GM23338 (cell line): ENCODE results near the gene NFX1.

ENCODE experiments used
- CREB1 ChIP-seq: fragments of 250-450 bp; sonication (Bioruptor Pico); IDR thresholded peaks from 2 replicates; pipeline ENCODE4 v1.5.0; 2020; ENCODE audit warnings: low read depth, mild to moderate bottlenecking, moderate library complexity
- EZH2 ChIP-seq: fragments of 200-600 bp; sonication (generic); IDR thresholded peaks from one replicate; pipeline ENCODE4 v1.8.0; 2017; ENCODE audit warnings: antibody characterized with exemption, mild to moderate bottlenecking, low read depth; ENCODE audit not compliant: unreplicated experiment
- EZH2phosphoT487 ChIP-seq: fragments of 200-600 bp; sonication (generic); IDR thresholded peaks from one replicate; pipeline ENCODE4 v1.8.1; 2018; ENCODE audit warnings: antibody characterized with exemption; ENCODE audit not compliant: unreplicated experiment
- JUNB ChIP-seq: IDR thresholded peaks from one replicate; pipeline ENCODE4 v1.6.1; 2016; ENCODE audit warnings: antibody characterized with exemption; ENCODE audit not compliant: unreplicated experiment
- POLR2AphosphoS5 ChIP-seq: IDR thresholded peaks from 2 replicates; pipeline ENCODE4 v1.6.1; 2016; ENCODE audit warnings: antibody characterized with exemption, low read depth
- STAT1 ChIP-seq: IDR thresholded peaks from one replicate; pipeline ENCODE4 v1.6.1; 2016; ENCODE audit warnings: antibody characterized with exemption; ENCODE audit not compliant: unreplicated experiment
- ZNF331 ChIP-seq: fragments of 250-450 bp; sonication (Bioruptor Pico); IDR thresholded peaks from 2 replicates; pipeline ENCODE4 v1.5.0; 2020; ENCODE audit warnings: low read depth, mild to moderate bottlenecking, moderate library complexity
- TF ChIP-seq, protein P1 (sequence below), 2 experiments: fragments of 200-600 bp in 1 of 2; sonication (generic) in 1 of 2; conservative IDR thresholded peaks; 2 replicates each; pipeline versions ENCODE4 v1.5.1 to v1.6.1; 2016 to 2017; ENCODE audit warnings: antibody characterized with exemption in 2 of 2, low read depth in 2 of 2, mild to moderate bottlenecking in 2 of 2, moderate library complexity in 1 of 2
- TF ChIP-seq, protein P2 (sequence below): IDR thresholded peaks from 2 replicates; pipeline ENCODE4 v1.6.1; 2016; ENCODE audit warnings: antibody characterized with exemption
- TF ChIP-seq, protein P3 (sequence below): IDR thresholded peaks from one replicate; pipeline ENCODE4 v1.6.1; 2018; ENCODE audit warnings: antibody characterized with exemption; ENCODE audit not compliant: unreplicated experiment
- TF ChIP-seq, protein P4 (sequence below): fragments of 250-450 bp; sonication (Bioruptor Pico); IDR thresholded peaks from 2 replicates; pipeline ENCODE4 v1.5.0; 2020; ENCODE audit warnings: mild to moderate bottlenecking, moderate library complexity

DNA sequence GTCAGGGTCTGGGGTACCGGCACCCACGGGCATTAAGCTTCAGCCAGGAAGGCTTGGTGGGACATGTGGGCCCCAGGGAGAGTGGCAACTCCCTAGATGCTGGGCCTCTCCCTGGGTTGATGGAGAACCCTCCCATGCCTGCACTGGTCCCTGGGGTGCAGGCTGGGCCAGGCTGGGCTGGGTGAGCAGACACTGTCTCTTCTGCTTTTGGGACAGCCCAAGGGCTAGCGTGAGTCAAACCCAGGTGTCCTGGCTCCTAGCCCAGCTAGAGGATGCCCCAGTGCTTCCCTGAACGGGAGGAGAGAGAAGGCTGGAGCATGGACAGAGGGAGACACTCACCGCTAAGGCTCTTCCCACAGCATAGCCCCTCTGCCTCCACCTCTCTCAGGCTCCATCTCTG is 117.8 kb downstream of the NFX1 start:
- TF ChIP-seq, protein P1, sequence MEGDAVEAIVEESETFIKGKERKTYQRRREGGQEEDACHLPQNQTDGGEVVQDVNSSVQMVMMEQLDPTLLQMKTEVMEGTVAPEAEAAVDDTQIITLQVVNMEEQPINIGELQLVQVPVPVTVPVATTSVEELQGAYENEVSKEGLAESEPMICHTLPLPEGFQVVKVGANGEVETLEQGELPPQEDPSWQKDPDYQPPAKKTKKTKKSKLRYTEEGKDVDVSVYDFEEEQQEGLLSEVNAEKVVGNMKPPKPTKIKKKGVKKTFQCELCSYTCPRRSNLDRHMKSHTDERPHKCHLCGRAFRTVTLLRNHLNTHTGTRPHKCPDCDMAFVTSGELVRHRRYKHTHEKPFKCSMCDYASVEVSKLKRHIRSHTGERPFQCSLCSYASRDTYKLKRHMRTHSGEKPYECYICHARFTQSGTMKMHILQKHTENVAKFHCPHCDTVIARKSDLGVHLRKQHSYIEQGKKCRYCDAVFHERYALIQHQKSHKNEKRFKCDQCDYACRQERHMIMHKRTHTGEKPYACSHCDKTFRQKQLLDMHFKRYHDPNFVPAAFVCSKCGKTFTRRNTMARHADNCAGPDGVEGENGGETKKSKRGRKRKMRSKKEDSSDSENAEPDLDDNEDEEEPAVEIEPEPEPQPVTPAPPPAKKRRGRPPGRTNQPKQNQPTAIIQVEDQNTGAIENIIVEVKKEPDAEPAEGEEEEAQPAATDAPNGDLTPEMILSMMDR (conservative IDR thresholded peaks at IDR 0.05; ENCODE audit: low read depth in 2 of 2), result no peak
- TF ChIP-seq EZH2phosphoT487 (no peak), POLR2AphosphoS5 (no peak), EZH2 (no peak), CREB1 (CRISPR knock-in tag) (no peak), JUNB (no peak), STAT1 (no peak), ZNF331 (CRISPR knock-in tag) (no peak)
- TF ChIP-seq, protein P2, sequence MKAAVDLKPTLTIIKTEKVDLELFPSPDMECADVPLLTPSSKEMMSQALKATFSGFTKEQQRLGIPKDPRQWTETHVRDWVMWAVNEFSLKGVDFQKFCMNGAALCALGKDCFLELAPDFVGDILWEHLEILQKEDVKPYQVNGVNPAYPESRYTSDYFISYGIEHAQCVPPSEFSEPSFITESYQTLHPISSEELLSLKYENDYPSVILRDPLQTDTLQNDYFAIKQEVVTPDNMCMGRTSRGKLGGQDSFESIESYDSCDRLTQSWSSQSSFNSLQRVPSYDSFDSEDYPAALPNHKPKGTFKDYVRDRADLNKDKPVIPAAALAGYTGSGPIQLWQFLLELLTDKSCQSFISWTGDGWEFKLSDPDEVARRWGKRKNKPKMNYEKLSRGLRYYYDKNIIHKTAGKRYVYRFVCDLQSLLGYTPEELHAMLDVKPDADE, result no peak
- TF ChIP-seq, protein P3, sequence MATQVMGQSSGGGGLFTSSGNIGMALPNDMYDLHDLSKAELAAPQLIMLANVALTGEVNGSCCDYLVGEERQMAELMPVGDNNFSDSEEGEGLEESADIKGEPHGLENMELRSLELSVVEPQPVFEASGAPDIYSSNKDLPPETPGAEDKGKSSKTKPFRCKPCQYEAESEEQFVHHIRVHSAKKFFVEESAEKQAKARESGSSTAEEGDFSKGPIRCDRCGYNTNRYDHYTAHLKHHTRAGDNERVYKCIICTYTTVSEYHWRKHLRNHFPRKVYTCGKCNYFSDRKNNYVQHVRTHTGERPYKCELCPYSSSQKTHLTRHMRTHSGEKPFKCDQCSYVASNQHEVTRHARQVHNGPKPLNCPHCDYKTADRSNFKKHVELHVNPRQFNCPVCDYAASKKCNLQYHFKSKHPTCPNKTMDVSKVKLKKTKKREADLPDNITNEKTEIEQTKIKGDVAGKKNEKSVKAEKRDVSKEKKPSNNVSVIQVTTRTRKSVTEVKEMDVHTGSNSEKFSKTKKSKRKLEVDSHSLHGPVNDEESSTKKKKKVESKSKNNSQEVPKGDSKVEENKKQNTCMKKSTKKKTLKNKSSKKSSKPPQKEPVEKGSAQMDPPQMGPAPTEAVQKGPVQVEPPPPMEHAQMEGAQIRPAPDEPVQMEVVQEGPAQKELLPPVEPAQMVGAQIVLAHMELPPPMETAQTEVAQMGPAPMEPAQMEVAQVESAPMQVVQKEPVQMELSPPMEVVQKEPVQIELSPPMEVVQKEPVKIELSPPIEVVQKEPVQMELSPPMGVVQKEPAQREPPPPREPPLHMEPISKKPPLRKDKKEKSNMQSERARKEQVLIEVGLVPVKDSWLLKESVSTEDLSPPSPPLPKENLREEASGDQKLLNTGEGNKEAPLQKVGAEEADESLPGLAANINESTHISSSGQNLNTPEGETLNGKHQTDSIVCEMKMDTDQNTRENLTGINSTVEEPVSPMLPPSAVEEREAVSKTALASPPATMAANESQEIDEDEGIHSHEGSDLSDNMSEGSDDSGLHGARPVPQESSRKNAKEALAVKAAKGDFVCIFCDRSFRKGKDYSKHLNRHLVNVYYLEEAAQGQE, result no peak
- TF ChIP-seq, protein P4, sequence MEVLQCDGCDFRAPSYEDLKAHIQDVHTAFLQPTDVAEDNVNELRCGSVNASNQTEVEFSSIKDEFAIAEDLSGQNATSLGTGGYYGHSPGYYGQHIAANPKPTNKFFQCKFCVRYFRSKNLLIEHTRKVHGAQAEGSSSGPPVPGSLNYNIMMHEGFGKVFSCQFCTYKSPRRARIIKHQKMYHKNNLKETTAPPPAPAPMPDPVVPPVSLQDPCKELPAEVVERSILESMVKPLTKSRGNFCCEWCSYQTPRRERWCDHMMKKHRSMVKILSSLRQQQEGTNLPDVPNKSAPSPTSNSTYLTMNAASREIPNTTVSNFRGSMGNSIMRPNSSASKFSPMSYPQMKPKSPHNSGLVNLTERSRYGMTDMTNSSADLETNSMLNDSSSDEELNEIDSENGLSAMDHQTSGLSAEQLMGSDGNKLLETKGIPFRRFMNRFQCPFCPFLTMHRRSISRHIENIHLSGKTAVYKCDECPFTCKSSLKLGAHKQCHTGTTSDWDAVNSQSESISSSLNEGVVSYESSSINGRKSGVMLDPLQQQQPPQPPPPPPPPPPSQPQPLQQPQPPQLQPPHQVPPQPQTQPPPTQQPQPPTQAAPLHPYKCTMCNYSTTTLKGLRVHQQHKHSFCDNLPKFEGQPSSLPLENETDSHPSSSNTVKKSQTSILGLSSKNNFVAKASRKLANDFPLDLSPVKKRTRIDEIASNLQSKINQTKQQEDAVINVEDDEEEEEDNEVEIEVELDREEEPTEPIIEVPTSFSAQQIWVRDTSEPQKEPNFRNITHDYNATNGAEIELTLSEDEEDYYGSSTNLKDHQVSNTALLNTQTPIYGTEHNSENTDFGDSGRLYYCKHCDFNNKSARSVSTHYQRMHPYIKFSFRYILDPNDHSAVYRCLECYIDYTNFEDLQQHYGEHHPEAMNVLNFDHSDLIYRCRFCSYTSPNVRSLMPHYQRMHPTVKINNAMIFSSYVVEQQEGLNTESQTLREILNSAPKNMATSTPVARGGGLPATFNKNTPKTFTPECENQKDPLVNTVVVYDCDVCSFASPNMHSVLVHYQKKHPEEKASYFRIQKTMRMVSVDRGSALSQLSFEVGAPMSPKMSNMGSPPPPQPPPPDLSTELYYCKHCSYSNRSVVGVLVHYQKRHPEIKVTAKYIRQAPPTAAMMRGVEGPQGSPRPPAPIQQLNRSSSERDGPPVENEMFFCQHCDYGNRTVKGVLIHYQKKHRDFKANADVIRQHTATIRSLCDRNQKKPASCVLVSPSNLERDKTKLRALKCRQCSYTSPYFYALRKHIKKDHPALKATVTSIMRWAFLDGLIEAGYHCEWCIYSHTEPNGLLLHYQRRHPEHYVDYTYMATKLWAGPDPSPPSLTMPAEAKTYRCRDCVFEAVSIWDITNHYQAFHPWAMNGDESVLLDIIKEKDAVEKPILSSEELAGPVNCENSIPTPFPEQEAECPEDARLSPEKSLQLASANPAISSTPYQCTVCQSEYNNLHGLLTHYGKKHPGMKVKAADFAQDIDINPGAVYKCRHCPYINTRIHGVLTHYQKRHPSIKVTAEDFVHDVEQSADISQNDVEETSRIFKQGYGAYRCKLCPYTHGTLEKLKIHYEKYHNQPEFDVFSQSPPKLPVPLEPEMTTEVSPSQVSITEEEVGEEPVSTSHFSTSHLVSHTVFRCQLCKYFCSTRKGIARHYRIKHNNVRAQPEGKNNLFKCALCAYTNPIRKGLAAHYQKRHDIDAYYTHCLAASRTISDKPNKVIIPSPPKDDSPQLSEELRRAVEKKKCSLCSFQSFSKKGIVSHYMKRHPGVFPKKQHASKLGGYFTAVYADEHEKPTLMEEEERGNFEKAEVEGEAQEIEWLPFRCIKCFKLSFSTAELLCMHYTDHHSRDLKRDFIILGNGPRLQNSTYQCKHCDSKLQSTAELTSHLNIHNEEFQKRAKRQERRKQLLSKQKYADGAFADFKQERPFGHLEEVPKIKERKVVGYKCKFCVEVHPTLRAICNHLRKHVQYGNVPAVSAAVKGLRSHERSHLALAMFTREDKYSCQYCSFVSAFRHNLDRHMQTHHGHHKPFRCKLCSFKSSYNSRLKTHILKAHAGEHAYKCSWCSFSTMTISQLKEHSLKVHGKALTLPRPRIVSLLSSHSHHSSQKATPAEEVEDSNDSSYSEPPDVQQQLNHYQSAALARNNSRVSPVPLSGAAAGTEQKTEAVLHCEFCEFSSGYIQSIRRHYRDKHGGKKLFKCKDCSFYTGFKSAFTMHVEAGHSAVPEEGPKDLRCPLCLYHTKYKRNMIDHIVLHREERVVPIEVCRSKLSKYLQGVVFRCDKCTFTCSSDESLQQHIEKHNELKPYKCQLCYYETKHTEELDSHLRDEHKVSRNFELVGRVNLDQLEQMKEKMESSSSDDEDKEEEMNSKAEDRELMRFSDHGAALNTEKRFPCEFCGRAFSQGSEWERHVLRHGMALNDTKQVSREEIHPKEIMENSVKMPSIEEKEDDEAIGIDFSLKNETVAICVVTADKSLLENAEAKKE (CRISPR knock-in tag), result no peak
